T-helper 1 cell treated with Interleukin-12 subunit alpha and Interleukin-12 subunit beta and Interleukin-4 antibody, amounts not matched to agents 30 μg/mL and 1 μg/mL, for 36 hours (primary cell): ENCODE results near the gene ATP5F1D.

ENCODE experiments used
- H3K27ac Mint-ChIP-seq: one replicate; pipeline ENCODE4 v1.8.0; 2021; ENCODE audit warnings: mild to moderate bottlenecking, mixed read lengths
- H3K27me3 Mint-ChIP-seq: one replicate; pipeline ENCODE4 v1.8.0; 2021; ENCODE audit warnings: low read depth, mixed read lengths
- H3K36me3 Mint-ChIP-seq: one replicate; pipeline ENCODE4 v1.8.0; 2021; ENCODE audit warnings: low read depth, mixed read lengths
- H3K4me1 Mint-ChIP-seq: one replicate; pipeline ENCODE4 v1.8.0; 2021; ENCODE audit warnings: low read depth, mixed read lengths
- H3K4me3 Mint-ChIP-seq: one replicate; pipeline ENCODE4 v1.8.0; 2021; ENCODE audit warnings: mild to moderate bottlenecking, moderate library complexity, mixed read lengths
- H3K9me3 Mint-ChIP-seq: one replicate; pipeline ENCODE4 v1.8.0; 2021; ENCODE audit warnings: mixed read lengths

Gene ATP5F1D

GRCh38 chr19:1271528-1272422 lies 30.2 kb downstream of the ATP5F1D start:
- peak overlapping the region; percentile 93 for H3K4me3 Mint-ChIP-seq
- H3K27me3 Mint-ChIP-seq, result no peaks in the 10 kb centered on the region
- peaks cover 52% of the 10 kb centered on the region for H3K4me1 Mint-ChIP-seq
- H3K9me3 Mint-ChIP-seq, result no peaks in the 10 kb centered on the region
- H3K36me3 Mint-ChIP-seq, result peaks cover 36% of the 10 kb centered on the region
- peak overlapping the region; percentile 45 for H3K27ac Mint-ChIP-seq

GRCh38 chr19:1272423-1273262 lies 31.1 kb downstream of the ATP5F1D start:
- H3K36me3 Mint-ChIP-seq, result peaks cover 38% of the 10 kb centered on the region
- peak overlapping the region; percentile 40 for H3K4me3 Mint-ChIP-seq
- peak overlapping the region; percentile 62 for H3K27ac Mint-ChIP-seq
- H3K27me3 Mint-ChIP-seq, result no peaks in the 10 kb centered on the region
- no peaks in the 10 kb centered on the region for H3K9me3 Mint-ChIP-seq
- H3K4me1 Mint-ChIP-seq, result peaks cover 49% of the 10 kb centered on the region

- peaks cover 38% of the 10 kb centered on the region for H3K36me3 Mint-ChIP-seq
- peak overlapping the region; percentile 62 for H3K27ac Mint-ChIP-seq
- no peaks in the 10 kb centered on the region for H3K9me3 Mint-ChIP-seq
- H3K4me3 Mint-ChIP-seq, result peak overlapping the region; percentile 46
- no peaks in the 10 kb centered on the region for H3K27me3 Mint-ChIP-seq
- peaks cover 46% of the 10 kb centered on the region for H3K4me1 Mint-ChIP-seq
Observed at GRCh38 chr19:1273263-1274041, 31.9 kb downstream of the ATP5F1D start.

- H3K4me3 Mint-ChIP-seq, result peak overlapping the region; percentile 56
- peaks cover 38% of the 10 kb centered on the region for H3K36me3 Mint-ChIP-seq
- no peaks in the 10 kb centered on the region for H3K27me3 Mint-ChIP-seq
- H3K4me1 Mint-ChIP-seq, result peaks cover 42% of the 10 kb centered on the region
- peak overlapping the region; percentile 69 for H3K27ac Mint-ChIP-seq
- H3K9me3 Mint-ChIP-seq, result no peaks in the 10 kb centered on the region
Observed at GRCh38 chr19:1274081-1274851, 32.7 kb downstream of the ATP5F1D start.

DNA sequence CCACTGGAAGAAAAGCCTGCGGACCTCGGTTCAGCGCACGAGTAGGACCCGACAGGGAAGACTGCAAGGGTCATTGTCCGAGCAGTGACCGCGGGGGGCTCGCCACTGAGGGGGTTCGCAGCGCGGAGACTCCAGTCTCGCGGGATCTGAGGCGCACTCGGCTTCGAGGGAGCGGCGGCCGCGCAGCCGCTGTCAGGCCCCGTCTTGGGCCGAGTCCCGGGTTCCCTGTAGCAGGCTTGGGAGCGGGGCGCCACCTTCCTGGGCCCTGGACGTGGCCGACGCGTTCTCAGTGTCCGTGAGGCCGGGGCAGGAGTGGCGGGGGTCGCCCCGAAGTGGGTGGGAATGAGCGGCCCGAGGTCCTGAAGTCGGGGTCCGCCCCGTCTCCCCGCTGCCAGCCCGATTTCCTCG lies 33.3 kb downstream of the ATP5F1D start:
- Mint-ChIP-seq H3K4me3 (peak overlapping the region; percentile 56), H3K27me3 (no peaks in the 10 kb centered on the region), H3K4me1 (peaks cover 44% of the 10 kb centered on the region), H3K9me3 (no peaks in the 10 kb centered on the region), H3K27ac (peak overlapping the region; percentile 69), H3K36me3 (peaks cover 44% of the 10 kb centered on the region)

- Mint-ChIP-seq H3K4me1 (peaks cover 42% of the 10 kb centered on the region), H3K4me3 (peak within 1 kb of the TSS; percentile 93), H3K27me3 (no peaks in the 10 kb centered on the region), H3K9me3 (no peaks in the 10 kb centered on the region), H3K36me3 (peaks cover 42% of the 10 kb centered on the region), H3K27ac (peak within 1 kb of the TSS; percentile 97)
Observed at GRCh38 chr19:1275260-1275975, 33.9 kb downstream of the ATP5F1D start, which contains the start of gene FAM174C. Gene FAM174C (plus strand): TSS chr19:1275530. CDS start chr19:1275550, 20 bp downstream.

DNA sequence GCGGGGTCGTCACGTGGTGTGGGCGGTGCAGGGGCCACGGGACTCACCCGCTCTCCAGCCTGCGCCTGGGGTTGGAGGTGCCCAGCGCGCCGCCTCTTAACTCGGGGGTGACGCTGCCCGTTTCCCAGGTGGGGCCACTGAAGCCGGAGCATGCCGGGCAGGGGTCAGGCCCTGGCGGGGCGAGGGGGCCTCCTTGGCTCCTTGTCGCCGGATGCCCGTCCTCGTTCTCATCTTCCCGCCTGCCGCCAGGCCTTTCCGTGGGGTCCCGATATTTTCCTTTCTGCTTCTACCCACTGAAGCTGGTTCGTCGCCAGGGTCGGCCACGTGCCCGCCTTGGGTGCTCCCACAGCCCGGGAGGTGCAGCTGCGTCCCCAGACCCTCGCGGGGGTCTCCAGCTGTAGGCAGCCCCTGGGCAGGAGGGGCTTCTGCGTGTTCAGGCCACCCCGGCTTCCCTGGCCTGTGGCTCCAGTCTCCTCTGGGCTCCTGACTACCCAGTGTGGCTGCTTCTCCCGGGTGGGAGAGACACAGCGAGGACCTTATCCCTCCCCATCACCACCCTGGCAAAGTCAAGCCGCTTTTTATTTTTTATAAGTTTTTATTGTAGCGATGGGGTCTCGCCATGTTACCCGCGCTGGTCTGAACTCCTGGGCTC lies 34.6 kb downstream of the ATP5F1D start:
- H3K4me1 Mint-ChIP-seq, result peaks cover 35% of the 10 kb centered on the region

GRCh38 chr19:1276628-1277022 lies 35.1 kb downstream of the ATP5F1D start:
- peaks cover 31% of the 10 kb centered on the region for H3K36me3 Mint-ChIP-seq
- no peaks in the 10 kb centered on the region for H3K9me3 Mint-ChIP-seq
- peak overlapping the region; percentile 93 for H3K4me3 Mint-ChIP-seq
- no peaks in the 10 kb centered on the region for H3K27me3 Mint-ChIP-seq
- peak overlapping the region; percentile 96 for H3K27ac Mint-ChIP-seq
- peaks cover 30% of the 10 kb centered on the region for H3K4me1 Mint-ChIP-seq

More for the DNA sequence above, 34.6 kb downstream of the ATP5F1D start:
- Mint-ChIP-seq H3K27me3 (no peaks in the 10 kb centered on the region), H3K27ac (peak overlapping the region; percentile 97), H3K9me3 (no peaks in the 10 kb centered on the region), H3K36me3 (peaks cover 36% of the 10 kb centered on the region), H3K4me3 (peak overlapping the region; percentile 93)

GRCh38 chr19:1277061-1277460 lies 35.5 kb downstream of the ATP5F1D start:
- Mint-ChIP-seq H3K9me3 (no peaks in the 10 kb centered on the region), H3K4me1 (peaks cover 26% of the 10 kb centered on the region), H3K36me3 (peaks cover 27% of the 10 kb centered on the region), H3K4me3 (peak overlapping the region; percentile 93), H3K27ac (peak overlapping the region; percentile 96), H3K27me3 (no peaks in the 10 kb centered on the region)

- Mint-ChIP-seq H3K27ac (no peak overlapping the region), H3K4me3 (peak overlapping the region; percentile 14), H3K36me3 (peaks cover 18% of the 10 kb centered on the region), H3K9me3 (no peaks in the 10 kb centered on the region), H3K27me3 (no peaks in the 10 kb centered on the region), H3K4me1 (peaks cover 19% of the 10 kb centered on the region)
Observed at GRCh38 chr19:1278074-1278473, 36.5 kb downstream of the ATP5F1D start.

- Mint-ChIP-seq H3K27me3 (peaks cover 1% of the 10 kb centered on the region), H3K4me1 (peaks cover 12% of the 10 kb centered on the region), H3K9me3 (no peaks in the 10 kb centered on the region), H3K4me3 (no peak overlapping the region), H3K36me3 (peaks cover 12% of the 10 kb centered on the region), H3K27ac (no peak overlapping the region)
Observed at GRCh38 chr19:1278713-1279660, 37.4 kb downstream of the ATP5F1D start.
